UCSD-AML1 (cell line): Measurements from ENCODE around the gene TTC13.

Experiments
- DNase-seq: peaks from one replicate; lab custom pipeline; 2025; ENCODE audit not compliant: unreplicated experiment; lab: John Stamatoyannopoulos, UW

The TTC13 gene

DNA sequence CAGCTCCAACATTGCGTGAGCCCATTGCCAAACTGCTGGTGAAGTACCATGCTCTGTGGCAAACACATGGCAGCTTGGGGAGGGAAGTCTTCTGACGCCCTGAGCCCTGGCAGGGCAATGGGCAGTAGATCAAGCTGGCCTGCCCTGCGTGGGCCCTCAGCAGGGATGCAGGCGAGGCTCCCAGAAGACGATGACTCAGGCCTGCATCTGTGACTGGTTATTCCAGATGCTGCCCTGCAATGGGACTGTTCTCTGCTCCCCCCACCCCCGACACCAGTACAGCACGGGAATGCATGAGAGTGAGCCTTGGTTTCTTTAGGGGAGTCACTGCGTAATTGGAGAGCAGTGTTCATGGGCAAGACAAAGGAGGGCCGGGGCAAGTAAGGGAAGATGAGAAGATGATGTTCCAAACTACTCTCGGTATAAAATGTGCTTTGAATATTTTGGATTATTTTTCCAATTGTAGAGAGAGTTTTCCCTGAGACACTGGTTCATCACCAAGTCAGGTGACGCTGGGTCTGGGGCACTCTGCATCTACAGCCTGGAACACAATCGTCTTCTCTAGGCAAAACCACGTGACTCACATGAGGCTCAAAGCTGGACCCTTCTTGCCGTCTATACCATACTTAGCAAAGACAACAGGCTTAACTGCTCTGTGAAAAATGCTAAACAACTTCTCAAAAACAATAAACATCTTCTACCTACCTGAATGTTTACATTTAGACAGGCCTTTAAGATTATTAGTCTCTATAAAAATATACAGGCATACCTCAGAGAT, 101.3 kb downstream of the TTC13 start:
- DNase-seq: no peak

DNA sequence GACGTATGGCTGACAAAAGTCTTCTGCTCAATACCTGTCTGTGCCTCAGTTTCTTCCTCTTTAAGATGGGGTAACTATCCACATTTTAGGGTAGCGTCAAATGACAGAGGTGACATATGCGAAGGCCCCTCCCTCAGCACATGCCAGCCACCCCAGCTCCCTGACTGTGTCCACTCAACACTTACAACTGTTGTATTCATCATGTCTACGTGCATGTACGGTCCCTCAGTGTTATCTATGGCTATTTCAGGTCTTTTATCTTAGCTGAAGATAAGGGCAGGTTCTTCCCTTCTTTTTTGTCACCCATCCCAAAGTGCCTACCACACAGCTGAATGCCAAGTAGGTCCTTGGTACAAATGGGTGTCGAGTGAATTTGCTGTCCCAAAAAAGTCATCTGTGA, 102.0 kb downstream of the TTC13 start:
- DNase-seq: no peak

DNA sequence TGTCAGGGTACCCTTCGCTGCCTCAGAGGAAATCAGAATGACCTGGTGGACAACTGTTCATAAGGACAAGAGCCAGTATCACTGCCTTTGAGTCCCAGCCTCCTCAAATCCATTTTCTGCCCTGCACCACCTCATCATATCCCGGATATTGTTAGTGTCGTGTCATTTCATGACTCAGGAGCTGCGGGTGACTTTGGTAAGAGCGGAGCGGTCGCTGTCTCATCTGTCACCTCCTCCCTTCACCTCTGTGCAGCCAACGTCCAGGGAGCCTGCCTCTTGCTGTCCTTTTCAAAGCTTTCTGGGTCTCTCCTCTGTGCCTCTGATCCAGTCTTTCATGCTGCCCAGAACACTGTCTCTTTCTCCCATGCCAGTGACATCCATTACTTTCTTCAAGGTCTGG, 103.3 kb downstream of the TTC13 start:
- no peak for DNase-seq

GRCh38 chr1:230870916-230871315, 107.7 kb downstream of the TTC13 start:
- DNase-seq: no peak

GRCh38 chr1:230869500-230869899, 109.2 kb downstream of the TTC13 start:
- DNase-seq: no peak

DNA sequence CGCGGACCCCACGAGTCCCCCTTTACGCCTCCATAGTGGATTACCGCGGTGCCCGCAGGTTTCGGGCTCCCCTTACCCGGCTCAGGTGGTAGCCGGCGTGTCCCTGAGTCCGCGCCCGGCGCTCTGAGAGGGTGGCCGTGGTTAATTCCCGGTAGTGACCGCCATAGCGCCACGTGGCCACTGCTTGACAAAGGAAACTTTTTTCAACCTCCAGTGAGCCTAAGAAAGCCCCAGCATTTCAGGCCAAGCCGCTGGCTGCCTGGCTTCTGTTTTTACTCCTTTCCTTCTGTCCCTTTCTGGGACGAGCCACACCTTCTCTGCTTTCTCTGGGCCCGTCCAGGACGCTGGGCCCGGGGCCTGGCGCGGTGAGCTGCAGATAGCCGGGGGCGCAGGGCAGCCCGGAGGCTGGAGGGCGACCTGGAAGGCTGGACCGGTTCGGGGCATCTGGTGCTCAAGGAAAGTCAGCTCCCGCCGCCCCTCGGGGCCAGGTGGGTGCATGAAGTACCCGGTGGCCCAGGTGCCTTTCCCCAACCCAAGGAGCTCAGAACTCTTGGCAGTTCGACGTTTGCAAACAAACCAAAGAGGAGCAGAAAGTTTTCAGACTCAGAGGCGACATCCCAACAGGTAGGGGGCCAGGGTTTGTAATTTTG, 109.8 kb downstream of the TTC13 start:
- peak; percentile 48 for DNase-seq

DNA sequence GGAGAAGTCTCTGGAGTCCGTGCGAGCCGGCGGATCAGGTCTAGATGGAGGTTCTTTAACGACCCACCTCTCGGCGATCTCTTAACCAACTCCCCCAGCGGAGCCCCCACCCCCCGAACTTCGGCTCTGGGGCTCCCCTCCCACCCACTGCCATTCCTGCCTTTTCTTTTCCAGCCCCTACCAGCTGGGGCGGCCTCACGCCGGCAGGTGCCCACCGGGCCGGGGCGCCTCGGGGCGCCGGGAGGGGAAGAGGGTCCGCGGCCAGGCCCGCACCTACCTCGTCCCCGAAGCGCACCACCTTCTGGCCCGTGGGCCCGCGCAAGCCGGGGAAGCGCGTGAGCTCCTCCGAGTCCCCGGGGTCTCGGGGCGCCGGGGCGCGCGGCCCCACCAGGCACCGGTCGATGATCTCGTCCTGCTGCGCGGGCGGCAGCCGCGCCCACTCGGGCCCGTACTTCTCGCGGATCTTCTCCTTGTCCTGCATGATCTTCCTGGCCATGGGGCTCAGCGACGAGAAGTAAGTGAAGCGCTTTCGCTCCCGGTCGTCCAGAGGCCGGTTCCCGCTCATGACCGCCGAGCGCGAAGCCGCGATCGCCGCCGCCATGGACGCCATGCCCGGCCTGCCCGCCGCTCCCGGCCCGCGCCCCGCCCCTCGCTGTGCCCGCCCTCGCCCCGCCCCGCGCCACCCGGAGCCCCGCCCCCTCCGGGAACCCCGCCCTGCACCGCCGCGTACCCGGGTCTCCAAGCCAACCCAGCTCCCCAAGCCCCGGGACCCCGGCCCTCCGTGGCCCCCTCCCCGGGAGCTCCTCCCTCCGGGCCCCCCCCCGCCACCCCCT, 110.5 kb downstream of the TTC13 start, which contains the start of gene C1orf198:
C1orf198 (minus strand) TSS at position 619 of the 833 bp plus-strand sequence; CDS start at position 610, 9 bp downstream.
- DNase-seq: peak; percentile 65

DNA sequence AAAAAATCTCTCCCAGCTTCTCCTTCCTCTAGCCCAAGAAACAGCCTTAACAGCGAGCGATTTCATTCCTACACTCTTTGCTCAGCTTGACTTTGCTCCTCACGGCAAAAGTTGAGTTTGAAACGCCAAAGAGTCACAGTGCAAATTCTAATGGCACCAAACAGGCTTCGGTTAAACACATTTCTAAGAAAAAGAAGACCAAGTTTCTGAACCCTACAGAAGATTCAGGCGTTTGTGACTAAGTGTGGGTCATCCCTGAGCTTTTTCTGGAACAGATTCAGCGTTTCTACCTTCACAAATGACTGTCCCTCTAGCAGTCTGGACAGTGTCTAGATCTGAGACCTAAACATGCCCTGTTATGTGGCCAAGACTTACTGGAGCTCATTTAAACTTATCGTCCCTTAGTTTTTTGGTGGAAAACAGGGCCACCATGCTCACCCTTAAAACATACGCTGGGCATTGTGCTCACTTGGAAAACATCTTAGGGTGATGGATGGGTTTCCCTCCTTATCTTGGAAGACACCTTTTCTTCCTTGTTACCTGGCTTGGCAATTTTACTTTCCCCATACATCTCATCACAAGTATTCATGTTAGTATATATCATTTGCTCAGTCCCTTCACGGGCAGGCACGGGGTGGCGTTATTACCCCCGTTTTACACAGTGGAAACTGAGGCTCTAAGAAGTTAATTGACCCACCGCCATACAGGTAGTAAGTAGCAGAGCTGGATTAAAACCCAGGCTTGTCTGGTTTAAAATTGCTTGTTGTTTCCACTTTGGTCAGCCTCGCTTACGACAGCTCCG, 111.4 kb downstream of the TTC13 start:
- DNase-seq: no peak

GRCh38 chr1:230866171-230867070, 112.2 kb downstream of the TTC13 start:
- DNase-seq: no peak

DNA sequence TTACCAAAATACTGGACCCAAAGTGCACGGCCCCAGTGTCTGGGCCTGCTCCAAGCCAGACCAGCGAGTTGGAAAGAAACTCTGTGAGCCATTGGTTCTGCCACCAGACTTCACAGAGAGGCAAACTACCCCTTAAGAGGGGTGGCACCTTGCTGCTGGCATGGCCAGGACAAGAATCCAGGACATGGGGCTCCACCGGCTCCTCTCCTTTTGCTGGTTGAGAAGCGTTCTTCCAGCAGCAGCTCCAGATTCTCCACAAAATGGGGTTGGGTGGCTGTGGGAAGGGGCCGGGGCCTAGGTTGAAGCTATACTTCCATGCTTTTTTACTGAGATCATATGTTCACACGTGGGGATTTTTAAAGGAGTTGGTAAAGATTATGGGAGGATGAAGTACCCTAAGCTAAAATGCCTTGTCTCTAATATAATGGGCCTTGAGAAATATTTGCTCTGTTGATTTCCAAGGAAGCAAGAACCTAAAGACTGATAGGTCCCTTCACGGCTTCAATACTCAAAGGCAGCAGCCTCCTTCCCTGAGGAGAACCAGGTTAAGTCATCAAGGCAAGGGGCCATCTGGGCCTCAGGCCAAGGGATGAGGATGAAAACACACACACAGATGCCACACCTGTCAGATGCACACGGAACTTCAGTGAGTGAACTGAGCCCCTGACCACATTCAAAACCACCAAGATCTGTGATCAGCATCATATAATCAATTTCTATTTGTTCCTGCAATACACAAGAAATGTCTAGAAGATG, 113.4 kb downstream of the TTC13 start:
- no peak for DNase-seq

- no peak for DNase-seq
Measured at GRCh38 chr1:230864441-230864840, 114.2 kb downstream of the TTC13 start.

DNA sequence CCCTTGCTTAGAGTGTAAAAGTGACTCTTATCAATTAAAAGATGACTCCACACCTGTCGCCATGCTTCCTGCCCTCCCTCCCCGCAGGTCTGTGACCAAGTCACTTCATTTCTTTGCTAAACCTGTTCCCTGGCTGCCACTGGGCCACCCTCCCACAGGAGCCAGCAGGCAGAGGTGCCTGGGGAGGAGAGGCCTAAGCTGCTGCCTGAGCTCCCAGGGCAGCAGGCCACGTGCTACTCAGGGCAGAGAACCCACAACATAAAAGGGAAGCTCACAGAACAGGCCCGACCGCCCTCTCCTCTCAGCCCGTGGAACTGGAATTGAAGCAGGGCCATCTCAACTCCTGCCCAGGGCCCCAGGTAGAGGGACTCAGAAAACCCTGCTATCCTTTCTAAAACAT, 115.2 kb downstream of the TTC13 start:
- DNase-seq: no peak

GRCh38 chr1:230861970-230862595, 116.6 kb downstream of the TTC13 start:
- no peak for DNase-seq

DNA sequence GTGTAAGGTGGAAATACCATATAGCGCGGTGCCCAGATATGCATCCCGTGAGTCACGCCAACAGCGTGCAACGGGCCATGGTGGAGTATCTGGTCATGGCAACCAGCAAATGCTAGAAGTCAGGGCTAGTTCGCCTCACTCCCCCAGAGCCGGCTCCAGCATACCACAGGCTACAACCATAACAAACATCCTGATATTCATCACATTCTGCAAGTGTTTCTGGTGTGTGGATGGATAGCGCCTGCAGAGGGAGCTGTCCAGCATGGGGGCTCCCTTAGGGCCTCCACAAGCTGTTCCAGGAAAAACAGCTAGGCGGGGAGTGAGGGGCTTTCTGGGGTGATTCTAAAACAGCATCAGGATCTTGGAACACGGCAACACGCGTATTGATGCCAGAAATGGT, 117.2 kb downstream of the TTC13 start:
- DNase-seq: no peak

- DNase-seq: no peak
Measured at GRCh38 chr1:230860617-230861384, 117.9 kb downstream of the TTC13 start.

GRCh38 chr1:230858918-230859729, 119.5 kb downstream of the TTC13 start:
- DNase-seq: no peak

GRCh38 chr1:230858236-230858820, 120.3 kb downstream of the TTC13 start:
- DNase-seq: no peak
